ENCODE results near the gene CYB5A.

CYB5A gene

GRCh38 chr18:74204526-74205152, 87.1 kb downstream of the CYB5A start:
- DNase-seq (ENCODE audit: low spot score) = no peak

DNA sequence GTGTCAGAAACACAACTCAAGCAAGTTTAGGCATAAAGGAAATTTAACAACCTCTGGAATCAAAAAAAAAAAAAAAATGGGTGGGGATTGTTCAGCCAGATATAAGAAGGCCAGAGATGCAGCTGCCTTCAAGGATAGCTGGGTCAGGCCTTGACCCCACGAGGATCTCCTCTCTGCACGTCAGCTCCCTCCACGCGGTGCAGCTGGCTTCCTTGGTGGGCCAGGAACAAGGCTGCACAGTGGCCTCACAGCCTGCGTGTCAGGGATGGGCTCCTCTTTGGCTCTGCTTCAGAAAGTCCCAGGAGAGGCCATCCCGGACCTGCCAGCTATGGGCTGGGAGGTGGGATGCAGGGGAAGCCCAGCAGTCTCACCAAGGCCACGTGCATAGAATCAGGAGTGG, 88.0 kb downstream of the CYB5A start:
- no peak for DNase-seq (ENCODE audit: low spot score)
